Body of pancreas (tissue), 4 donors: ENCODE results near the gene GLI1. TPM values are rescaled to one million over a fixed set of nuclear protein-coding genes. Genes with fewer than 3 reads are reported as not detected.

ENCODE experiments used
- ATAC-seq: fragments of 150-250 bp; one replicate; pipeline ENCODE4 v1.9.1; 2016
- DNase-seq, 4 donors: peaks; one replicate each; pipeline ENCODE4 v3.0.0-alpha.2; 2019
- H3K27ac ChIP-seq, 4 donors: fragments of 200-600 bp; sonication (generic); 1 replicate in 3 of 4; 2 replicates in 1 of 4; pipeline versions ENCODE4 v1.5.1 to v1.6.1; 2016 to 2019; ENCODE audit warnings: mild to moderate bottlenecking in 1 of 4, mixed read lengths in 1 of 4, moderate library complexity in 1 of 4
- H3K27me3 ChIP-seq, 2 donors: fragments of 200-600 bp; sonication (generic); one replicate each; pipeline ENCODE4 v1.6.0; 2016; ENCODE audit warnings: mild to moderate bottlenecking in 1 of 2
- H3K36me3 ChIP-seq, 2 donors: fragments of 200-600 bp; sonication (generic); replicated peaks in 1 of 2; 2 replicates each; pipeline ENCODE4 v1.5.1; 2016; ENCODE audit warnings: low read depth in 2 of 2; ENCODE audit not compliant: insufficient read depth in 1 of 2
- H3K4me1 ChIP-seq: fragments of 200-600 bp; sonication (generic); one replicate; pipeline ENCODE4 v1.6.0; 2016
- H3K4me3 ChIP-seq, 2 donors: fragments of 200-600 bp; sonication (generic); 1 replicate in 1 of 2; 2 replicates in 1 of 2; pipeline ENCODE4 v1.5.1; 2016 to 2019
- H3K9me3 ChIP-seq, 3 donors: fragments of 200-600 bp; sonication (generic); 1 replicate in 2 of 3; 2 replicates in 1 of 3; pipeline ENCODE4 v1.5.1; 2016
- CTCF ChIP-seq, 7 experiments: fragments of 450-650 bp in 4 of 7; fragments of 200-600 bp in 3 of 7; sonication (generic) in 3 of 7; IDR thresholded peaks; one replicate each; pipeline ENCODE4 v1.5.1; 2016 to 2019; ENCODE audit warnings: antibody characterized with exemption in 7 of 7
- POLR2A ChIP-seq, 3 donors: fragments of 450-650 bp; IDR thresholded peaks; one replicate each; pipeline ENCODE4 v1.6.1; 2016; ENCODE audit warnings: antibody characterized with exemption in 3 of 3, mild to moderate bottlenecking in 2 of 3
- WGBS, 2 donors: methylation state at CpG; one replicate each; pipeline ENCODE4 v1.1.5; 2017; 5-methylcytosine and 5-hydroxymethylcytosine counted together
- intact Hi-C: fragments of 100-400 bp; cut with DNase I; formaldehyde crosslinking; loops from one replicate; pipeline ENCODE4 v1.15.1; 2023
- total RNA-seq, 2 donors: library from RNA; depleted of rRNA; stranded (reverse); fragments of >200 nt; gene quantifications; one replicate each; pipeline ENCODE4 v1.1.0, GENCODE V29; 2016

Gene GLI1
- total RNA-seq, 2 donors from 2014 or later = 1.0 TPM; not detected in 1

- Histone ChIP-seq H3K36me3 (no peaks in the 10 kb centered on the region), H3K4me1 (peaks cover 9% of the 10 kb centered on the region), H3K27ac (no peak overlapping the region), H3K27me3 (no peaks in the 10 kb centered on the region), H3K4me3 (no peak overlapping the region), H3K9me3 (no peaks in the 10 kb centered on the region)
- no peak for ATAC-seq
- intact Hi-C loops = no loop called here
- TF ChIP-seq POLR2A (IDR thresholded peaks at IDR 0.05) (no peak), CTCF (IDR thresholded peaks at IDR 0.05) (no peak)
- WGBS, 2 donors = 94% methylated on average over 7 of the region's 7 CpGs; no CpG with 5 or more reads in 1 of the 2 donors
- no peak for DNase-seq
These were observed 10.2 kb upstream of the GLI1 start for GRCh38 chr12:57449375-57449774.

- no peak for DNase-seq
- Histone ChIP-seq H3K4me1 (peaks cover 9% of the 10 kb centered on the region), H3K27me3 (no peaks in the 10 kb centered on the region), H3K36me3 (no peaks in the 10 kb centered on the region), H3K9me3 (no peaks in the 10 kb centered on the region), H3K4me3 (no peak overlapping the region), H3K27ac (no peak overlapping the region)
- TF ChIP-seq CTCF (IDR thresholded peaks at IDR 0.05) = no peak
- no peak for TF ChIP-seq POLR2A (IDR thresholded peaks at IDR 0.05)
- intact Hi-C loops = loop anchor here (5.0 kb wide), 1 partner anchor 148 kb away; no protein-coding TSS in a partner anchor
- 96 to 97% methylated on average over 3 of the region's 3 CpGs for WGBS, 2 donors
- ATAC-seq = no peak
These were observed 9.5 kb upstream of the GLI1 start for GRCh38 chr12:57450057-57450456.

- TF ChIP-seq CTCF (IDR thresholded peaks at IDR 0.05) = no peak
- no peak for TF ChIP-seq POLR2A (IDR thresholded peaks at IDR 0.05)
- peak in 1 of 4 donors; percentile 37 for DNase-seq
- Histone ChIP-seq H3K27ac (no peak overlapping the region), H3K4me3 (no peak overlapping the region), H3K36me3 (no peaks in the 10 kb centered on the region), H3K27me3 (no peaks in the 10 kb centered on the region), H3K4me1 (peaks cover 9% of the 10 kb centered on the region), H3K9me3 (no peaks in the 10 kb centered on the region)
- WGBS, 2 donors = 26 to 45% methylated on average over 5 to 6 of the region's 6 CpGs
- intact Hi-C loops = loop anchor here (5.0 kb wide), 1 partner anchor 149 kb away; no protein-coding TSS in a partner anchor
- peak; percentile 22 for ATAC-seq
These were observed 8.3 kb upstream of the GLI1 start for GRCh38 chr12:57451233-57451778.

GRCh38 chr12:57452181-57452936 is 7.2 kb upstream of the GLI1 start:
- intact Hi-C loops = loop anchor here (5.0 kb wide), 1 partner anchor 150 kb away; no protein-coding TSS in a partner anchor
- TF ChIP-seq CTCF (IDR thresholded peaks at IDR 0.05) (no peak), POLR2A (IDR thresholded peaks at IDR 0.05) (no peak)
- Histone ChIP-seq H3K27me3 (no peaks in the 10 kb centered on the region), H3K4me3 (no peak overlapping the region), H3K9me3 (no peaks in the 10 kb centered on the region), H3K36me3 (no peaks in the 10 kb centered on the region), H3K4me1 (peaks cover 9% of the 10 kb centered on the region), H3K27ac (no peak overlapping the region)
- 25 to 43% methylated on average over 7 to 9 of the region's 9 CpGs for WGBS, 2 donors
- DNase-seq = no peak
- ATAC-seq = no peak
